Naive B cell (primary cell): ENCODE measurements around the gene DDX49. TPM values are rescaled to one million over a fixed set of nuclear protein-coding genes. Genes with fewer than 3 reads are reported as not detected.

ENCODE experiments used
- ATAC-seq, 2 donors: fragments of 150-1000 bp; cut with Tn5 transposase; 2 replicates each; pipeline ENCODE4 v1.10.0; 2021; ENCODE audit warnings: low read depth in 2 of 2, mild to moderate bottlenecking in 2 of 2, moderate library complexity in 2 of 2
- DNase-seq: peaks from one replicate; pipeline ENCODE4 v3.0.0; 2022
- H3K27ac Mint-ChIP-seq, 6 donors: one replicate each; pipeline ENCODE4 v1.8.0; 2020 to 2022; ENCODE audit warnings: mild to moderate bottlenecking in 6 of 6, mixed read lengths in 6 of 6, moderate library complexity in 5 of 6, inconsistent platforms in 2 of 6
- H3K27me3 Mint-ChIP-seq, 3 donors: one replicate each; pipeline ENCODE4 v1.8.0; 2021 to 2022; ENCODE audit warnings: mixed read lengths in 3 of 3, mild to moderate bottlenecking in 1 of 3
- H3K36me3 Mint-ChIP-seq, 2 donors: one replicate each; pipeline ENCODE4 v1.8.0; 2020 to 2022; ENCODE audit warnings: mixed read lengths in 2 of 2, inconsistent platforms in 1 of 2, mild to moderate bottlenecking in 1 of 2
- H3K4me1 Mint-ChIP-seq, 3 donors: one replicate each; pipeline ENCODE4 v1.8.0; 2020 to 2022; ENCODE audit warnings: mixed read lengths in 3 of 3, inconsistent platforms in 1 of 3, mild to moderate bottlenecking in 1 of 3, moderate library complexity in 1 of 3
- H3K4me3 Mint-ChIP-seq, 8 donors: one replicate each; pipeline ENCODE4 v1.8.0; 2020 to 2022; ENCODE audit warnings: mild to moderate bottlenecking in 8 of 8, mixed read lengths in 8 of 8, moderate library complexity in 8 of 8, inconsistent platforms in 2 of 8
- H3K9me3 Mint-ChIP-seq, 7 donors: one replicate each; pipeline ENCODE4 v1.8.0; 2020 to 2022; ENCODE audit warnings: mixed read lengths in 7 of 7, mild to moderate bottlenecking in 5 of 7, inconsistent platforms in 2 of 7, moderate library complexity in 1 of 7
- polyA plus RNA-seq, 6 donors: library from polyadenylated mRNA; unstranded; fragments of 300-500 nt; fragmentation: Illumina TruSeq; gene quantifications; one replicate each; pipeline ENCODE4 v1.2.3, GENCODE V29; 2021; ENCODE audit warnings: low read depth in 6 of 6

Gene DDX49, protein sequence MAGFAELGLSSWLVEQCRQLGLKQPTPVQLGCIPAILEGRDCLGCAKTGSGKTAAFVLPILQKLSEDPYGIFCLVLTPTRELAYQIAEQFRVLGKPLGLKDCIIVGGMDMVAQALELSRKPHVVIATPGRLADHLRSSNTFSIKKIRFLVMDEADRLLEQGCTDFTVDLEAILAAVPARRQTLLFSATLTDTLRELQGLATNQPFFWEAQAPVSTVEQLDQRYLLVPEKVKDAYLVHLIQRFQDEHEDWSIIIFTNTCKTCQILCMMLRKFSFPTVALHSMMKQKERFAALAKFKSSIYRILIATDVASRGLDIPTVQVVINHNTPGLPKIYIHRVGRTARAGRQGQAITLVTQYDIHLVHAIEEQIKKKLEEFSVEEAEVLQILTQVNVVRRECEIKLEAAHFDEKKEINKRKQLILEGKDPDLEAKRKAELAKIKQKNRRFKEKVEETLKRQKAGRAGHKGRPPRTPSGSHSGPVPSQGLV
- polyA plus RNA-seq: 10 to 100 TPM; 14.2 to 33.3 (median 24.5) TPM

GRCh38 chr19:18919086-18919899 is at the start of gene DDX49, which contains the start of gene COPE:
TSS of gene DDX49 (plus strand) at chr19:18919715. CDS start at chr19:18919742, 27 bp downstream.
TSS of gene COPE (minus strand) at chr19:18919387. CDS start at chr19:18919348, 39 bp downstream.
- Mint-ChIP-seq H3K27ac (peak within 1 kb of the TSS; percentile 91 to 98 (median 97)), H3K4me1 (peaks cover 21 to 48% (median 28%) of the 10 kb centered on the region in 3 donors), H3K27me3 (no peaks in the 10 kb centered on the region), H3K9me3 (no peaks in the 10 kb centered on the region), H3K36me3 (peaks cover under 1 to 3% of the 10 kb centered on the region in 2 donors), H3K4me3 (peak within 1 kb of the TSS; percentile 83 to 98 (median 88))
- DNase-seq (peak; percentile 98), ATAC-seq (peak; percentile 88 to 90)

DNA sequence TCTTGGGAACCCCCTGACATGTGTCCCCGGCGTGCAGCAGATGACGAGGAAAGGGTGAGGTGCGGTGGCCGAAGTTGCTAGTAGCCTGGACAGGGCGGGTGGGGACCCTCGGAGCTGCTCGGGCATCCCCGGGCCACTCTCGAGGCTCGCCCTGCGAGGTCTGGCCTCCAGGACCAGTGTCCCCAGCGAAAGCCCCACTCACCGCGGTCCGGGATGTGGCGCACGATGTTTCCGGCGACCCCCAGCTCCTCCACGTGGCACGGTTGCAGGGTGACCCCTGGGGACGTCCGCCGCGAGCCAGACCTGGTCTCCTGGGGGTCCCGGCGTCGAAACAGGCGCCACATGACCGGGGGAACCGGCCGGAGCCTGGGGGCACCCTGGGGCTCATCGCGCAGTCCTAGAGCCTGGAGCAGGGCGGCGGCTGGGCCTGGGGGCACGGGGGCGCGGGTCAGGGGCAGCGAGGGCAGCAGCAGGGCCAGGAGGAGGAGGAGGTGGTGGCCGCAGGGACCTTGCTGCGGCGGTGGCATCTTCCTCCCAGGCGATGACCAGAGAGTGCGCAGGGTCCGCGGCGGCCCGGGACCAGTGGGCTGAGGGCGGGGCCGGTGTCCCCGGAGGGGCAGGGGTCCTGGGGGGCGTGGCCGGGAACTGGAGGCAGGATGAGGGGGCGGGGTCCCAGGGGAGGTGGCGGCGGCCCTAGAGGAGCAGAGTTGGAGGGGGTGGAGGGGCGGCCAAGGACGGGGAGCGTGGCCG is 49.6 kb upstream of the DDX49 start:
- Mint-ChIP-seq H3K27ac (no peak overlapping the region), H3K4me3 (peak overlapping the region in 4 of 8 donors; percentile 35 to 68 (median 48)), H3K9me3 (no peaks in the 10 kb centered on the region), H3K4me1 (peaks cover 7 to 11% (median 10%) of the 10 kb centered on the region in 3 donors), H3K27me3 (peaks cover 6 to 25% (median 18%) of the 10 kb centered on the region in 3 donors), H3K36me3 (no peaks in the 10 kb centered on the region)
- ATAC-seq: no peak
- DNase-seq: no peak

DNA sequence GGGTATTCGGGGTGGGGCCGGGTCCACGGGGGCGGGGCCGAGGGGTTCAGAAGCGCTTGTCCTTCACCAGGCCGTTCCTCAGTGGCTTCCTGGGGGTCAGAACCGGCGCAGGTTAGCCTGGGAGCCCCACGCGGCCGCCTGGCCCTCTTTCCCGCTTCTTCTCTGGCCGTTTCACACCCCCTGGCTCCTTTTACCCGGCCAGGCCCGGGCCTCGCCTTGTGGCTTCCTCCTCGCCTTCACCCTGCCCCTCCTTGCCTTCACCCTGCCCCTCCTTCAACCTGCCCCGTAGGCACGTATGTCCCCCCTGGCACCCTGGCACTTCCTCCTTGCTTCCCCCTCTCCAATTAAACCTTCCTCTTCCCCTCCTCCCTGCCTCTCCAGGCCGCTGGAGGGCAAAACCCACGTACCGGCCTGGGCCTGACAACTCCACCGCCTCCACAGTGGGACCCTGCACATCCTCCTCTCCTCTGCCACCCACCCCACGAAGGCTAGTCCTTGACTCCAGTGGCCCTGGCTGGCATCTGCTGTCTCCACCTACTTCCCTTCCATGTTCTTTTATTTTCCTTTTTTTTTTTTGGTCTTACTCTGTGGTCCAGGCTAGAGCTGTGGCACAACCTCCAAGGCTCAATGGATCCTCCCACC is 48.9 kb upstream of the DDX49 start:
- H3K27me3 Mint-ChIP-seq: peaks cover 6 to 25% (median 18%) of the 10 kb centered on the region in 3 donors
- H3K9me3 Mint-ChIP-seq: peaks cover 0 to 3% (median 0%) of the 10 kb centered on the region in 7 donors
- H3K27ac Mint-ChIP-seq: peak overlapping the region in 3 of 6 donors; percentile 36 to 95 (median 68)
- peak overlapping the region in 5 of 8 donors; percentile 12 to 76 (median 64) for H3K4me3 Mint-ChIP-seq
- ATAC-seq (no peak), DNase-seq (no peak)
- H3K4me1 Mint-ChIP-seq: peaks cover 7 to 11% (median 10%) of the 10 kb centered on the region in 3 donors
- no peaks in the 10 kb centered on the region for H3K36me3 Mint-ChIP-seq

- H3K27ac Mint-ChIP-seq: no peak overlapping the region
- H3K4me1 Mint-ChIP-seq: peaks cover 7 to 11% (median 10%) of the 10 kb centered on the region in 3 donors
- no peaks in the 10 kb centered on the region for H3K36me3 Mint-ChIP-seq
- peaks cover 0 to 3% (median 0%) of the 10 kb centered on the region in 7 donors for H3K9me3 Mint-ChIP-seq
- DNase-seq: no peak
- H3K4me3 Mint-ChIP-seq: peak overlapping the region in 3 of 8 donors; percentile 33 to 50 (median 43)
- H3K27me3 Mint-ChIP-seq: peaks cover 6 to 25% (median 18%) of the 10 kb centered on the region in 3 donors
- ATAC-seq: no peak
Measured at GRCh38 chr19:18871543-18871942, 48.0 kb upstream of the DDX49 start.

DNA sequence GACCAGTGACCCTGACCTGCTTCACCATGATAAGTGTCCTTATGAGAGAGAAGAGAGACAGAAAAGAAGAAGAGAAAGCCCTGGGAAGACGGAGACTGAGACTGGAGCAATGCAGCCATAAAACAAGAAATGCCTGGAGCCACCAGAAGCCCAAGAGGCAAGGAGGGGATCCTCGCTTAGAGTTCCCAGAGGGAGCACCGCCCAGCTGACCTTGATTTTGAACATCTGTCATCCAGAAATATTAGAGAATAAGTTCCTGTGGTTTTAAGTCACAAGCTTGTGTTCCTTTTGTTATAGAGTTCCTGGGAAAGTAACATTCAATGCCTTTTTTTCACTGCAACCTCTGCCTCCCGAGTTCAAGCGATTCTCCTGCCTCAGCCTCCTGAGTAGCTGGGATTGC is 43.8 kb upstream of the DDX49 start:
- Mint-ChIP-seq H3K27me3 (peaks cover 6 to 22% (median 14%) of the 10 kb centered on the region in 3 donors), H3K4me3 (no peak overlapping the region), H3K36me3 (no peaks in the 10 kb centered on the region), H3K27ac (no peak overlapping the region), H3K4me1 (peaks cover 5 to 12% (median 9%) of the 10 kb centered on the region in 3 donors), H3K9me3 (peaks cover 0 to 6% (median 0%) of the 10 kb centered on the region in 7 donors)
- DNase-seq (no peak), ATAC-seq (no peak)

DNA sequence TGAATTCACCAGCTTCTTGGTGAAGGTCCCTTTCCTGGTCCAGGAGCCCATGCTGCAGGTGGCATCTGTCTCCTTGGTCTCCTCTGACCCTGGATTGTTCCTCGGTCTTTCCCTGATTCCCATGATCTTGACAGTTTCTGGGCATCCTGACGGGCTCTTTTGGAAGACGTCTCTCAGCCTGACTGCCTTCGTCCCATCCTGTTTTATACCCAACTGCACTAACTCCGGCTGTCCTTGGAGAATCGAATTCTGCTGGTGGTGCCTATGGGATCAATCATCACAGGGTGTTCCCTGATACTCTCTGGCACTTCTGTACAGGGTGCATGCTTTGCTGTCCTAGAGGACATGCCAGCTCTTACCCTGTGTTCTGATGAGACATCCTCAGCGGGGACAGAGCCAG is 42.6 kb upstream of the DDX49 start:
- Mint-ChIP-seq H3K27me3 (peaks cover 2 to 10% (median 8%) of the 10 kb centered on the region in 3 donors), H3K36me3 (no peaks in the 10 kb centered on the region), H3K4me3 (no peak overlapping the region), H3K4me1 (peaks cover 0 to 8% (median 0%) of the 10 kb centered on the region in 3 donors), H3K27ac (no peak overlapping the region), H3K9me3 (peaks cover 0 to 6% (median 0%) of the 10 kb centered on the region in 7 donors)
- DNase-seq (no peak), ATAC-seq (no peak)

- DNase-seq: no peak
- Mint-ChIP-seq H3K9me3 (peaks cover 0 to 6% (median 0%) of the 10 kb centered on the region in 7 donors), H3K27me3 (peaks cover 0 to 2% (median 1%) of the 10 kb centered on the region in 3 donors), H3K4me1 (peaks cover 0 to 5% (median 0%) of the 10 kb centered on the region in 3 donors), H3K27ac (no peak overlapping the region), H3K36me3 (no peaks in the 10 kb centered on the region), H3K4me3 (peak overlapping the region in 1 of 8 donors; percentile 39)
- ATAC-seq: no peak
Measured at GRCh38 chr19:18878058-18878797, 41.3 kb upstream of the DDX49 start.

- no peak overlapping the region for H3K27ac Mint-ChIP-seq
- peaks cover 0 to 6% (median 0%) of the 10 kb centered on the region in 7 donors for H3K9me3 Mint-ChIP-seq
- H3K27me3 Mint-ChIP-seq: no peaks in the 10 kb centered on the region
- no peaks in the 10 kb centered on the region for H3K36me3 Mint-ChIP-seq
- no peak overlapping the region for H3K4me3 Mint-ChIP-seq
- no peak for DNase-seq
- ATAC-seq: no peak
- peaks cover 0 to 4% (median 0%) of the 10 kb centered on the region in 3 donors for H3K4me1 Mint-ChIP-seq
Measured at GRCh38 chr19:18878858-18879578, 40.5 kb upstream of the DDX49 start.

- ATAC-seq (peak; percentile 36 to 63), DNase-seq (no peak)
- Mint-ChIP-seq H3K27me3 (no peaks in the 10 kb centered on the region), H3K9me3 (peaks cover 0 to 6% (median 0%) of the 10 kb centered on the region in 7 donors), H3K4me1 (peaks cover 0 to 4% (median 0%) of the 10 kb centered on the region in 3 donors), H3K36me3 (no peaks in the 10 kb centered on the region), H3K4me3 (no peak overlapping the region), H3K27ac (peak overlapping the region in 1 of 6 donors; percentile 44)
Measured at GRCh38 chr19:18879579-18880373, 39.7 kb upstream of the DDX49 start.

GRCh38 chr19:18881491-18881890 is 38.0 kb upstream of the DDX49 start:
- H3K4me1 Mint-ChIP-seq: peaks cover 0 to 4% (median 0%) of the 10 kb centered on the region in 3 donors
- DNase-seq: no peak
- peak overlapping the region in 2 of 8 donors; percentile 13 to 60 for H3K4me3 Mint-ChIP-seq
- H3K27me3 Mint-ChIP-seq: peaks cover 0 to under 1% (median under 1%) of the 10 kb centered on the region in 3 donors
- H3K36me3 Mint-ChIP-seq: no peaks in the 10 kb centered on the region
- H3K9me3 Mint-ChIP-seq: peaks cover 0 to 6% (median 0%) of the 10 kb centered on the region in 7 donors
- no peak overlapping the region for H3K27ac Mint-ChIP-seq
- no peak for ATAC-seq
